HG02642 (cell line): Measurements from ENCODE around the gene ULK4.

Experiments used
- ATAC-seq: cut with Tn5 transposase; IDR thresholded peaks from one replicate; pipeline ENCODE4 v1.9.1; 2021; ENCODE audit warnings: mild to moderate bottlenecking; ENCODE audit not compliant: unreplicated experiment, poor library complexity

ULK4 gene

DNA sequence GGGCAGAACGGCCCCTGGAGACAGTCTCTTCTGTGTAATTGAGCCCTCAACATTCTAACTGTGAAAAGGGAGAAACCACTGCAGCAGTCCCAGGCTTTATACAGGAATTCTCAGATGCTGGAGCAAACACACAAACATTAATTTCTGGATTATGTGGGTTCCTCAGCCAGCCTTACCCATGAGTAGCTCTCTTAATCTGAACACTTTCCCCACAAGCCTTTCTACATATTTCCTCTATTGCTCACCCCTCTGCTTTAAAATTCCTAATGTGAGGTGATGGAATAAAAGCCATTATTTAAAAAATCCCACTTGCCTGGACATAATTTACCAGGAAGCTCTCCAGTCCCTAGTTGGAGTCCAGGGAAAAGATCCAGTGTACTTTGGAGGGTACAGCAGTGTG is 623.6 kb downstream of the ULK4 start:
- ATAC-seq = no peak

DNA sequence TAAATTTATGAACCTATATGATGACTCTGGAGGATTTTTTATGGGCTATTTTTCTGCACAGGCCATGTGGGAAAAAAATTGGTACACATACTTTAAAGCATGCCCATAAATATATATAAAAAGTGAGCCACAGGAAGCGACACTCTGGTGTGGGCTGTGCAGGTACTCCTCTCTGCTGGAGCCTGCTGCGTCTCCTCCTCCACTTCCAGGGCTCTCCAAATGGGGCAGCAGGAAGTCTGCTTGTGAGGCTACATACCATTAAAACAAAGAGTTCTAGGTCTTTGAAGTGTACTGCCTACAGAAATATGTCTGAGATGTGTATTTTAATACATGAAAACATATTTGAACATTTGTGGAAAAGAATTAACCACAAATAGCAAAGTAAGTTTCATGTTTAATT is 627.5 kb downstream of the ULK4 start:
- ATAC-seq = no peak

DNA sequence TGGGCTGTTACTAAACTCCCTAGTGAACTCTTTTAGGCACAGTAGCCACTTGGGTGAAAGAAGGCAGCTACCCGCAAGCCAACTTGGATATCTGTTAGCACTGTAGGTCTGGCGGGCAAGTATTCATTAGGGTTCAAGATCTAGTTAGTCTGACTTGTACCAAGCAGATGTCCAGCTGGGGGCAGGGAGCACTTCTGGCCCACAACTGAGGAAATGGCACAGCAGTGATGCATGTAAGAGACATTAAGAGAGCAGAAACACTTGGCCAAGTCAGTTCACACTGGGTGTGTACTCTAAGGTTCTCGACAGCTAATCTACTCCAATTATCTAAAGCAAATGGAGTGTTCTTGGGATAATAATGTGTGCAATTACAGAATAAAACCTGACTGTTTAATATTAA is 630.9 kb downstream of the ULK4 start:
- ATAC-seq = no peak

DNA sequence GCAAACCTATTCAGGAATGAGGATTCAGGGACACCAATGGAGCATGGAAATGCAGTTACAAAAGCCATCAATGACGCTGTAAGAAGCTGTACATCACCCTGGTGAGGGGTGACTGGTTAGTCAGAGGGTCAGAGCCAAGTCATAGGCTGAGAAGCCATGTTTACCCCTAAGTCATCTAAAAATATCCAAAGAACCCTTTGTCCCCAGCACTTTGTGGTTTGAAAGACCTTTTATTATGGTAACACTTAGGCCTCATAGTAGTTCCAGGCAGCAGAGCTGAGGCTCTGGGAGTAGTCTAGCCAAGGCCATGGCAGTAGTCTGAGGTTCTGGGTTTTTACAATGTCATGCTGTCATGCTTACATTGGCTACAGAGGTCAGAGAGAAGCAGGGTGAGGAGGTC is 631.4 kb downstream of the ULK4 start:
- no peak for ATAC-seq

DNA sequence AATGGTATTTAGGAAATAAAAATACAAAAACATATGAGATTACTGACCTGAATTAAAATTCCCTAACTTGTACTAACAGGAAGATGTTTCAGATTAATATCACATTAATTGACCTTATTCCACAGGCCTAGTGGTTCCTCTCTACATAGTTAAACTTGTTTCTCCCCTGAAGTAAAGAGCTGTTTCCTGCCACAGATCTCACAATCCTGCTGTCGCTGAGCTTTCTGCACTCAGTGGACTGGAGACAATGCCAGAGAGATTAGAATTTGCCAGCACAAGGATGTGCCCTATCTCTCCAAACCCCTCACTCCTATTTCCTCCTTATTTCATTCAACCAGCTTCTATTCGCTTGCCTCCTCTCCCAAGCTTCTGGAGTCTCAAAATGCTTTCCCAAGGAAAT is 632.0 kb downstream of the ULK4 start:
- ATAC-seq = no peak

DNA sequence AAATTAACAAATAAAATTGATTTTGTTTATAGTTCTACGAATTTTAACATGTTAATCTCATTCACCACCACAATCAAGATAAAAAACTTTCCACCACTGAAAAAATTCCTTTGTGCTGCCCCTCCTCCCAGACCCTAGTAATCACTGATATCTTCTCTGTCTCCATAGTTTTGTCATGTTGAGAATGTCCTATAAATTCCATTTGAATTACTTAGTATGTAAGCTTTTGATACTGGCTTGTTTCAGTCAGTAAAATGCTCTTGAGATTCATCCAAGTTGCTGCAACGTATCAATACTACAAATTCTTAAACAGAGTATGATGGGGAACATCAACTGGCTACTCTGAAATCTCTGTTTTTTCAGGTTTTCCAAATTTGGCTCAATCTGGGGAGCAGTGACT is 633.0 kb downstream of the ULK4 start:
- no peak for ATAC-seq

DNA sequence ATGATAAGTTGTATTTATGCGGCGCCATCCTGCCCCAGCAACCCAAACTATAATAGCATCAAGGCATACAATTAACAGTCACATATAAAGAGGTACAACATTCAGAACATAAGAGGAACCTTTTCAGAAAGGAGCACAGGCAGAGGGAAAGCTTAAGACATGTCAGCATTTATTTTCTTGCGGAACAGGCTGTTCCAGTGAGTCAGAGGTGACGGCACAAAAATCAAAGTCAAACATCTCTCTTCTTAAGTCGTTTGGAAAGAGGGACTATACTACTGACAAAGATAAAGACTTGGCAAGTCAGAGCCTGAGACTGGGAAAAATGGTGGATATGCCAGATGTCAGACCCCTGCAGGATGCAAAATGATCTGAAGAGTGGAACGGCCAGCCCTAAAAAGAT is 634.2 kb downstream of the ULK4 start:
- ATAC-seq = no peak

DNA sequence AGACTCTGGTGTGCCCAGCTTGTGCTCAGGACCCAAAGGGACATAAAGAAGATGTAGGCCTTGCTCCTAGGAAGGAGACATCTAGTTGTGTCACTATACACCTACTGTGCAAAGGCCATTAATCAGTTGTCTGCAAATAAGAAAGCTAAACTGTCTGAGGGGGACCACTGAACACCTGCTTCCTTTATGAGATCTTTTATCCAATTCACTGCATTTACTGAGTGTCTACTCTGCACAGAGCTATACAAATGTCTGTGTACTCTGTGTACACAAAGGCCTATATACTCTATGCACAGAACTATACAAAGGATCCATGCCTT is 637.8 kb downstream of the ULK4 start:
- no peak for ATAC-seq

DNA sequence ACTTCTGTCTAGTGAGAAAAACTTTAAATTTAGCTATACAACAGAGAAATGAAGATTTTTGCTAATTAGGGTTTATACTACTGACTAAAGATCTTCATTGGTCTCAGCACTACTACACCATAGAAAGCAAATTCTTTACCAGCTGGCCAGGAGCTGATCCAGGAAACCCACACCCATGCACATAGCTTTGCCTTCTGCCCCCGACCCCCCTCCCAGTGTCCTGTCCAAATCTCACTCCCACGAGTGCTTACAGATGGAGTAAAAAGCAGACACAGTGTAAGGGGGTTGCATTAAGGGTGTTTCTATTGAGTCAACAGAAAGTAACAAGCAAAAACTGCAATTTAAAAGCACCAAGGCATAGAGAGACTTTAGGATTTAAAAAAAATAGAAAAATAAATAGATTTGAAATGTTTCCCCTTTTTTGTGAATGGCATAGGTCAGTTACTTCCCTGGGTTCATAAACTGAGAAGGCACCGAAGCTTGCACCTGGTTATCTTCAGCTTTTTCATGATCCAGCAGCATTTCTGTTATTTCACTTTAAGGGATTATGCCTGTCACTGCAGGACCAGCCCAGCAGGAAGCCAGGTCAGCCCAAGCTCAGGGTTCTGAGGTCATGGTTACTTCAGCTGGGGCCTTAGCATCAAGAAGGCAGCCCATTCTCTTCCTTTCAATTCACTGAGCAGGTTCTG is 638.3 kb downstream of the ULK4 start:
- ATAC-seq = no peak

DNA sequence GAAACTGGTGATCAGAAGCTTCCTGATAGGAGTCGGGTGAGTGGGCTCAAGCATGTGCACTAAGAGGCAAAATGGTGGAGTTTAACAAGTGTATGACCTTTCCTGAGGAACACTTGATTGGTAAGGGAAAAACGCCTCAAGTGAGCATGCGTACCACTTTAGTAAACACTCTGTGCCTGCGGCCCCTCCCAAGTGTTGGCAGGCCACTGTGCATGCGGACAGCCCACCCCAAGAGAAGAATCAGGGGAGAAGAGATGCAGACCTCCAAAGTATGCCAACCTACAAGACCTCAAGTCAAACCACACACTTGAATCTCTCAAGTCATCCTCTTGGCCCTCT is 640.3 kb downstream of the ULK4 start:
- no peak for ATAC-seq

DNA sequence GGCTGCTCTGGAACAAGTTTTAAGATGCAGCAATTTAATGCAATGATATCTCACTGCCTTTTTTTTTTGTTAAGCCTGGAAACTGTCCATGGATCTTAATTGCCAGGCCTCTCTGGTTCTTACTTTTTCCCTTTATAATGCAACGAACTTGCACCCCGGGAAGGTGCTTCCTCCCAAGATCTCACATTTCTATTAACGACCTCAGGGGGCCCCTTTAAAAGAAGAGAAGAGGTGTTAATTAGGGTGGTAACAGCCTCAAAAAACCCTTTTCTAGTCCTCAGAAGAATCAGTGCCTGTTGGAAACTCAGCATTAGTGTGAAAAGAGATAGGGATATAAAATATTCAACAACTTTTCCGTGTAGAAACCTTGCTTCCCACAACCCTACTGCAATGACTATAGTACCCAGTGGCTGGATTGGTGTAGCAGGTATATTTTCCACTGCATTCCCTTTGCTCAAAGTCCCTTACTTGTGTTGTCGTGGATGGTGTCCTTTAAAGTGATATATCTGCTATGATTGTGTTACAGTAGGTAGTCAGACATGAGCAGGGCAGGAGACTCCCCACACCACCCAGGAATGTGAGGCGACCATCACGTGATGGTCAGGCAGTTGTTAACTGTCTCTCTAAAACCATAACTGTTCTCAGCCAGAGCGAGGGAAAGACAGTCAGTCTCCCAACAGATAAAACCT is 640.8 kb downstream of the ULK4 start:
- ATAC-seq = no peak

DNA sequence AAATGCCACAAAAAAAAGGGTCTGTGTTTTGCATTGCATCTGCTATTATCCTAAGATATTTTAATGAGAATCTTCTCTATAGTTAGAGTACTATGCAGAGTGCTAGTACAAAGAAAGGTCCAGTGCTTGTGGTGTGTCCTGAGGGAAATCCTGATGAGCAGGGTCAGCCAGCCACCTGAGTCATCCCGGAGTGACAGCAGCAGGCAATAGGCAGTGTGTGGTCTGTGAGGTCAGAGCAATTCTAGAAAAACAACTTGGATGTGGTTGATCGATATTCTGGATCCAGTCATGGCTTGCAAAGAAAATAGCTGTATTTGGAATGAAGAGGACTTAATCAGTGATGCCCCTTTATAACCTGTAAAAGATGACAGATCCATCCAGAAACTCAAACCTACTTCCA is 643.4 kb downstream of the ULK4 start:
- ATAC-seq = no peak

DNA sequence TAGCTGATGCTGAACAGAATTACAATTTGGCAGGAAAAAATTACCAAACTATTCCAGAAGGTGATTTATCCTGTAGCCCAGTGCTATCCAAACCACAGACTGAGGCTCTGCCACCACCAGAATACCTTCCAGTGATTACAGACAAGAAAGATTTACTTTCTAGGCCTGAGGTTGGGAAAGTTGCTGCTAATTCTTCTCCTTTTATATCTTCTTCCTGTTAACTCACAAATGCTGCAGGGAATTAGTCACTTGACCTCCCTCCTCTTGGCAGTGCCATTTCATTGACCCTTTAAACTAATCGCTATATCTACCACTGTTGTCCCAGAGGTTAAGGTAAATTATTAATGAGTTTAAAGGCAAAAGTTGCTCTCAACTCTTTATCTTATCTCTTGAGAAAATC is 644.2 kb downstream of the ULK4 start:
- ATAC-seq = no peak

DNA sequence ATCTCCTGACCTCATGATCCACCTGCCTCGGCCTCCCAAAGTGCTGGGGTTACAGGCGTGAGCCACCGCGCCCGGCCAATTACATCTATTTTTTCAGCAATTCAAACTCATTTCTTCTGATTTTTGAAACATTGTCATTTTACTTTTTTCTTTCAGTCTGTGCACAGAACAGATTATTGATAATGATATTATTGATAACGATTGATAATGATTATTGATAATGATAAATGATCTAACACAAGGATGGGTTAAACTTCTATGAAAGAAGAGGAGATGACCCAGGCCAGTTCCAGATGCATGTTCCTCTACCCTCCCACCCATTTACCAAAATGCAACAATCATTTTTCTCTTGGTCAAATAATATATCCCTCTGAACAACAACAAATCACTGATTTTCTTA is 644.6 kb downstream of the ULK4 start:
- ATAC-seq = no peak

DNA sequence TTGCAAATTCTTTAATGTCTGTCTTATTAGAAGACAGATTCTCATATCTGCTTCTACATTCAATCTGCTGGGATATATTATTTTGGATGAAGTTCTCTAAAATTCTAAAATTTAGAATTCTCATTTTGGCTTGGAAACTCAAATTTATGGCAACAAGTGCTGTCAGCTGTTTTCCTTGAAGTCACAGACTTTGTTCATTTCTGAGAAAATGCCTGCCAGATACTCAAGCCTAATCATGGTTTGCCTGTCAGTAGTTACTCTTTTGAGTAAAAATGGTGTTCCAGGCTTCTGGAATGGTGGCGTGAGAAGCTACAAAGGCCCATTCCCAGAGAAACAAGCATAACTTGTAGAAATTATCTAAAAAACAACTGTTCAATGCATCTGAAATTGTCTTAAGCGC is 646.8 kb downstream of the ULK4 start:
- no peak for ATAC-seq

DNA sequence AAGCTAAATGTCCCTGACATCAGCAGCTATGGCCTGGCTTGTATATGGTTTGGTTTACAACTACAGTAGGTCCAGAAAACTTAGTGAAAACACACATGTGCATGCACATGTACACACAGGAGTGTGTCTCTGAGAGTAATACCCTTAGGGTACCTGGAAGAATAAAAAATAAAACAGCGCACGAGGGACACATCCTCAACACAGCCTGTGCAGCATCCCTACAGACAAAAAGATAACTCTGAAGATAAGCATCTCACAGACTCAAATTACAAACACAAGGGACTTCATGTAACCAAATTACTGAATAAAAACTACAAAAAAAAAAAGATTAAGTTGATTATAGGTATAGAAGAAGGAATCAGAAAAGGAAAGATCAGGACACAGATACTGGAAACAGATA is 653.8 kb downstream of the ULK4 start:
- no peak for ATAC-seq

DNA sequence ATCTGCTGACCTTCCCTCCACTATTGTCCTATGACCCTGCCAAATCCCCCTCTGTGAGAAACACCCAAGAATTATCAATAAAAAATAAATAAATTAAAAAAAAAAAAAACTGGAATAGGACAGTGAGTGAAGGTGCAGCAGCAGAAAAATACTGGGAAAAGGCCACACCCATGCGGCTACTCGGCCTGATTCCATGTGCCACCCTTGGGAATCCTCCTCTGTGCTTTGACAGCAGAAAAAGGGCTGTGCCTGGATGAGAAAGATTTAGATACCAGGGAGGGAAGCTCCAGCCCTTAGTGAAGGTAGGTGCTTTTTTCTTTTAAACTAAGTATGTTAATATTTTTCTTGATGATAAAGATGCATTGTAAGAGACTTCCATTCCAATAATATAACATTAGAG is 654.8 kb downstream of the ULK4 start:
- ATAC-seq = no peak

DNA sequence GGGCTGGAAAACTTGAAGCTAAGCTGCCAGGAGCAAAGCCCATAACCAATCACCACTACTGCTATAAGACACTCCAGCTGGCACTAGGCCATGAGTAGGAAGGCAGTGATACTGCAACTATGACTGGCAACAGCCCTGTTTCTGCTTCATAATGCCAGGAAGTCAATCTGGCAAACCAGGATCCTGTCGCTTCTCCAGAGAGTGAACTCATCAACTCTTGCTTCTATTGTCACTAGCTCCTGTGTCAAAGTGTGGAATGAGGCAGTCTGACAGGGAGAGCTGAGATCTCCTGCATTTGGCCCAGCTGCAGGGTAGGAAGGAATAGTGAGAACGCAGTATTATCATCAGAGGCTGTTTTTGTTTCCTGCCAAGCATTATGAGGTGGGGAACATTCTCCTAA is 657.3 kb downstream of the ULK4 start:
- no peak for ATAC-seq

DNA sequence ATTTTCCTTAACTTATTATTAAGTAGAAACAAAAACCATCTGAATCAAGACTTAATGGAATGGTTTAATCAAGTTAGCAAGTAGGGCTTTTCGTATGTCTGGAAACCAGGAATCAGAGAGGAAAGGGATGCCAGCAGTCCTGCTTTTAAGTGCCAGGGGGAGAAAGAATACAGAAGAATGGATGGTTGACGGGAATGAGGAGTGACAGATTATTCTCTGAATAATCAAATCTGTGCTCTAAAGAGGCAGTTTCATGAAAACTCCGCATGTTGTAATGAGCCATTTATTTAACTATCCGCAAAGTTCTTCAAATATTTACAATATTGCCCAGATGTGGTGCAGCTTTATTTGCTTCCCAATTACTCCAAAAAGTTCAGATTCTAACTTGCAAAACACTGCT is 659.6 kb downstream of the ULK4 start:
- ATAC-seq = no peak

DNA sequence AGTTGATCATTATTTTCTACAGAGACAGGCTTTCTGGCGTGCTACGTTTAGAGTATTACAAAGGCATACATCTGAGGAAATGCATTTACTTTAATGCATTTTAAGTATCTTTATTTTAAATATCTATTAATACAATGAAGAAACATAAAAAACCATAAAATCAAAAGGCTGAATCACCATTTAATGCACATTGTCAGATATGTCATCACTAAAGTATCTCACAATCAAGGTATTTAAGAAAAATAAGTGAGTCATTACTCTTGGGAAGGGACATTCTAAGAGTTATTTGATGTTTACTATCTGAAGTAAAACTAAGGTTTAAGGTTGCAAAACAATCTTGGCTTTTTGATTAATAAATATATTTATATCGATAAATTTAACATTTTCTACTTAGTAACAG is 660.4 kb downstream of the ULK4 start:
- ATAC-seq = no peak

DNA sequence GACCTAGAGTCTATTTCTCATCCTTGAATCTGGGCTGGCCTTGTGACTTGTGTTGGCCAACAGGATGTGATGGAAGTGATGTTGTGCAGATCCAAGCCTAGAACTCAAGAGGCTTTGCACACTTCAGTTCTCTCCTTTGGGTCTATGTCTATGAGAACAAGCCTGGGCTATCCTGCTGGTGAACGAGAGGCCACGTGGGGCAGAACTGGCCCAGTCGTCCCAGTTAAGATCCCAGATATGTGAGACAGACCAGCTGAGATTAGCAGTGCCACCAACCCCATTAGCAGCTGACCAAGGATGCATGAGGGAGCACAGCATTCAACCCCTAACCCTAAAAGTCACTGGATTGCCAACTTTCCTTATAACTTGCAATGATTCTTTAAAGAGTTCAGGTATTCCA is 662.9 kb downstream of the ULK4 start:
- ATAC-seq = no peak

DNA sequence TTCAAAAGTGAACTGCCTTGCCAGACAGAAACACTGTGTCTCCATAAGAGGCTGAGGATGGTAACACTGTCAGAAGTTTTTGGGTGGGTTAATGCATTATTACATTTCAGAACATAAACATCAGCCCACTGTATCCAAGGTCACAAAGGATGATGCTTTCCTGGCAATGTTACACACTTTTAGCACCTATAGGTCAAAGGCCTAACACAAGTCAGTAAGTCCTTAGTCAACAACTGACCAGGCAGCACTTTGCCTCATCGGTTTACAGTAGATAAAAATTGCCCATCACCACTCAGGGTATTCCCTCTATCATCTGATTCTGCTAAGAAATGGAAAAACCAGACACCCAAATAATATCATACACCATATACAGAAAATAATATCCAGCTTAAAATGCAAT is 664.2 kb downstream of the ULK4 start:
- ATAC-seq = no peak

DNA sequence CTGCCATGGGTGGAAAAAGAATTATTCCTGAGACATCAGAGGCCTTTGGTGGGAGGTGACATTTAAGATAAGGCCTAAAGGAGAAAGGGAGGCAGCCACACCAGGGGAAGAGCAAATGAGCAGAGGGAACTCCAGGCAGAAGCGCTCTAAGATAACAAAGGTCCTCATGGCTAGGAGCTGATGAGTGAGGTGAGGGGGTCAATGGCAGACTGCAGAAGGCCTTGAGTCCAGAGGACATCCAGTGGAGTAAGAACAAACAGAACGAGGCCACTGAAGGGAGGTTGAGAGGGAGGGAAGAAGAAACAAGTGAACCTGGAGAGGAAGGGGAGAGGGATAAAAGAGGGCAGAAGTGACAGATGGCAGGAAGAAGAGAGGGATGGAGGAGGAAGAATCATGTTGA is 665.3 kb downstream of the ULK4 start:
- no peak for ATAC-seq
